OCI-LY1 (cell line): ENCODE data around the gene SHC4.

Experiments
- CTCF ChIP-seq: fragments of 200-600 bp; sonication (generic), shearing (Covaris generic); IDR thresholded peaks from 2 replicates; pipeline ENCODE4 v1.5.1; 2017; ENCODE audit warnings: mild to moderate bottlenecking, antibody characterized with exemption, low read length, moderate library complexity, mixed read lengths
- EZH2 ChIP-seq: fragments of 200-600 bp; sonication (generic), shearing (Covaris generic); IDR thresholded peaks from 2 replicates; pipeline ENCODE4 v1.8.0; 2017; ENCODE audit warnings: borderline replicate concordance, mixed run types, mild to moderate bottlenecking, antibody characterized with exemption, low read length, moderate library complexity, mixed read lengths

DNA sequence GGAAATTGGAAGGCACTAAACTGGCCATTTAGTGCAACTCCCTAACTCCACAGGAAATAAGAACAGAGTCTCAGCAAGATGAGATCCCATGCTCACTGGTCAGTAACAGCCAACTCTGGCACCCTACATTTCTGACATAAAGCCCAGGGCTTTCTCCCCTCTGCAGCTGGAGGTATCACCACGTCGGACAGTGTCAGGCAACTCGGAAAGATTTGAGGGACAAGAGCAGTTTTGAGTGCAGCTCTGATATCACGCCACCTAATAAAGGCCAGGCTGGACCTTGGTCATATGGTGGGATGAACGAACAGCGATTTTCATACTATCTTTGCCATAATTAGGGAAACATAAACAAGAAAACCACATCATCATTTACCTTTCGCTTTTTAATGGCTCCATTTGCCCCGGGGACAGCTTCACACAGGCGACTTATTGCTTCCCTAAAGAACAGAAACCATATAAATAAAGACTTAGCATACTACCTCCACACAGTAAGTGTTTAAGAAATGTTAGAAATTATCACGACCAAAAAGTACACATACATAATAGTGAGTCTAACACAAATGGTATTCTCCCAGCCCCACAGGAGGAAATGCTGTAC, 73.2 kb downstream of the SHC4 start:
- TF ChIP-seq CTCF (no peak), EZH2 (no peak)
